ENCODE data around the gene DYSF.

- TF ChIP-seq NFRKB (IDR thresholded peaks at IDR 0.05) (no peak), SUZ12 (IDR thresholded peaks at IDR 0.05) (no peak), TARDBP (IDR thresholded peaks at IDR 0.05) (no peak), FOXA1 (IDR thresholded peaks at IDR 0.05) (no peak)
Measured at GRCh38 chr2:71524476-71524875, 71.1 kb downstream of the DYSF start.
